A549 (cell line): ENCODE data around the gene HPRT1.

Experiments used
- BHLHE40 ChIP-seq: IDR thresholded peaks from 2 replicates; pipeline ENCODE4 v1.6.1; 2012; ENCODE audit warnings: low read depth, low read length, inconsistent platforms
- CHD4 ChIP-seq: fragments of 200-600 bp; sonication (generic); IDR thresholded peaks from 2 replicates; pipeline ENCODE4 v1.6.1; 2016; ENCODE audit warnings: antibody characterized with exemption, mild to moderate bottlenecking, borderline replicate concordance
- CTCF ChIP-seq: fragments of >200 bp; sonication (Bioruptor Twin); formaldehyde crosslinking; IDR thresholded peaks from 3 replicates; pipeline ENCODE4 v1.5.1; 2016
- ELK1 ChIP-seq: fragments of 150-350 bp; IDR thresholded peaks from 2 replicates; pipeline ENCODE4 v1.6.1; 2014; ENCODE audit warnings: low read depth, mild to moderate bottlenecking, low read length
- EP300 ChIP-seq, 2 experiments: fragments of >200 bp; sonication (Bioruptor Twin); formaldehyde crosslinking; IDR thresholded peaks; 2 replicates in 1 of 2; 3 replicates in 1 of 2; pipeline ENCODE4 v1.6.1; 2016 to 2017
- MAFK ChIP-seq: fragments of 450-650 bp; IDR thresholded peaks from 2 replicates; pipeline ENCODE4 v1.6.1; 2014; ENCODE audit not compliant: partially characterized antibody
- MAZ ChIP-seq: fragments of 150-350 bp; IDR thresholded peaks from 2 replicates; pipeline ENCODE4 v1.6.1; 2014; ENCODE audit warnings: antibody characterized with exemption, low read depth, low read length, borderline replicate concordance
- MYC ChIP-seq: IDR thresholded peaks from 2 replicates; pipeline ENCODE4 v1.6.1; 2012; ENCODE audit warnings: mild to moderate bottlenecking, inconsistent platforms, low read length, improper control_type of control experiment, borderline replicate concordance
- POLR2A ChIP-seq: IDR thresholded peaks from 2 replicates; pipeline ENCODE4 v1.6.1; 2012; ENCODE audit warnings: mild to moderate bottlenecking, low read length
- REST ChIP-seq: fragments of 200-600 bp; sonication (generic); IDR thresholded peaks from 2 replicates; pipeline ENCODE4 v1.6.1; 2016; ENCODE audit warnings: antibody characterized with exemption, mild to moderate bottlenecking, moderate library complexity
- RNF2 ChIP-seq: fragments of 200-600 bp; sonication (generic); IDR thresholded peaks from 2 replicates; pipeline ENCODE4 v1.6.1; 2016; ENCODE audit warnings: low read depth, mild to moderate bottlenecking, antibody characterized with exemption, moderate library complexity, borderline replicate concordance

GRCh38 chrX:134526399-134526798 is 66.4 kb downstream of the HPRT1 start:
- TF ChIP-seq REST: no peak
- TF ChIP-seq POLR2A: no peak
- TF ChIP-seq CTCF: no peak
- no peak for TF ChIP-seq BHLHE40
- TF ChIP-seq MAFK: no peak
- no peak for TF ChIP-seq MYC
- no peak for TF ChIP-seq MAZ
- no peak for TF ChIP-seq ELK1
- TF ChIP-seq CHD4: no peak
- no peak for TF ChIP-seq RNF2
- no peak for TF ChIP-seq EP300 (IDR thresholded peaks at IDR 0.05)
